DMS53 treated with DMSO at 0.1 percent for 48 hours (cell line): ENCODE data around the gene MAGI1.
"Not testable (repeated sequence)": the region's sequence is repeated elsewhere in the genome, so short reads cannot be mapped to it uniquely, and the experiment has no call there.

Source experiments
- DNase-seq: peaks from one replicate; lab custom pipeline; 2025; ENCODE audit not compliant: unreplicated experiment; lab: John Stamatoyannopoulos, UW

MAGI1 gene

DNA sequence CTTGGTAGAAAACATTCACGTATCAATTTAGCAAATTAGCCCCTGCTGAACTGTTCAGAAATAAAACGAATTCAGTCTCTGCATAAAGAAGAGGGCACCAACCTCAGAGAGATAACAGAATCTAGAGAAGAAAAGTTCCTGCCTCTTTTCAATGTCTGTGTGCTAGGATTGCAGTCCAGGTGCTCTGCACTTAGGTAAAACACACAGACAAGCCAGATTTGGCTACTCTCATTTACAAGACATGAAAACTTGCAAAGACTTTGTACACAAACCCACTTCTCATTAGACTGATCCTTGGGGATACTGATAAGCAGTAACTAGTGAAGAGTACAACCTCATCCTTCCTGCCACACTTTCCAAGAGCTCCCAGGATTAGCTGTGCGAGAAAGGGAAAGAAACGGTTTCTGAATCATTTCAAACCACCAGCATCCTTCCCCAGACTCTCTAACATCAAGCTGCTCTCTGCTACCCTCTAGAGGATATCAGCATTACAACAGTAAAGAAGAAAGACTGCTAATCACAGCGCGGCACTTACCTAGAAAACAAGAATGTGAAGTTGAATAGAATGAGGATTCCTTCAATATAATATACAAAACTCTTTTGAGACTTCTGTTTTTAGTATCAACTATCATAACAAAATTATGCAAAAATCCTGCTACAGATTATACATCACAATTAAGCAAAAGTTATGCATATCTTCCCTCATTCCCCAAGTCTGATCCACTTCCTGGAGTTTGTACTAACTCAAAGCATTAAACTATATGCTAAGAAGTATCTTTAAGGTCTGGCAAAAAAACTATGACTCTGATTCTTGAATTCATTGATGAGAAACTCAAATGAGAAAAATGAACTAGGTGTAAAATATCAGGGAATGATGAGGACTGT is 306.4 kb downstream of the MAGI1 start:
- DNase-seq, result peak; percentile 21

GRCh38 chr3:65730449-65730848 is 308.3 kb downstream of the MAGI1 start:
- no peak for DNase-seq

GRCh38 chr3:65729973-65730372 is 308.7 kb downstream of the MAGI1 start:
- DNase-seq, result no peak

GRCh38 chr3:65729555-65729954 is 309.2 kb downstream of the MAGI1 start:
- DNase-seq, result no peak

DNA sequence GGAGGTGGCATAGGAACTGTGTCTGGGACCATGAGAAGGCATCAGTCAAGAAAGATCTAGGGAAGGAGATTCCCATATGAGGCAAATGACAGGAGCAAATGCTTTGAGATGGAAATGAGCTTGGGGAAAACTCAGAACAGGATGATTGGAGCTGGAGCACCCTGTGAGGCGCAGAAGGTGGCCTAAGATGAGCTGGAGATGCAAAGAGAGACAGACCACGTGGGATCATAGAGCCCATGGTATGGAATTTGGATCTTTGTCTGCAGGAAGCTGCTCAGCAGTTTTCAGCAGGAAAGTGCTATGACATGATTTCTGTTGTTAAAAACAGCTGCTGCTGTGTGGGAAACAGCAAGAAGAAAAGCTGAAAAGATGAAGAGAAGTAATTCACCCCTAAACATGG is 310.6 kb downstream of the MAGI1 start:
- DNase-seq, result no peak

DNA sequence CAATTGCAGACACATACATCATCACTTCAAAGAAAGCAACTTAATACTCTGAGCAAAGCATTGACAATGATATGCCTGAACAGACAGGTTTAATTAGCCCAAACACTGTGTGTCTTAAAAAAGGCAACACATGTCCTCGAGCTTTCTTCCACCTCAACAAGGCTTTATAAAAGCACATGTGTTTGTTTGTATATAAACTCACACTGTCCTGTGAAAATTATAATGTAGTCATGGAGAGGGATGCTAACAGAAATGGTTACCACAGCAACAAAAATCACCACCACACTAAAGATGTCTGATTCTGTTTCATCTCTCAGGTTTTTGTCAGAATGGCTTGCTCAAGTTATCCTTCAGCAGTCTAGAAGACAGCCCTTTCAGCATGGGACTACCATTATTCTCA is 314.7 kb downstream of the MAGI1 start:
- no peak for DNase-seq

GRCh38 chr3:65723011-65723410 is 315.7 kb downstream of the MAGI1 start:
- DNase-seq, result no peak

- no peak for DNase-seq
Observed at GRCh38 chr3:65720989-65721737, 317.6 kb downstream of the MAGI1 start.

DNA sequence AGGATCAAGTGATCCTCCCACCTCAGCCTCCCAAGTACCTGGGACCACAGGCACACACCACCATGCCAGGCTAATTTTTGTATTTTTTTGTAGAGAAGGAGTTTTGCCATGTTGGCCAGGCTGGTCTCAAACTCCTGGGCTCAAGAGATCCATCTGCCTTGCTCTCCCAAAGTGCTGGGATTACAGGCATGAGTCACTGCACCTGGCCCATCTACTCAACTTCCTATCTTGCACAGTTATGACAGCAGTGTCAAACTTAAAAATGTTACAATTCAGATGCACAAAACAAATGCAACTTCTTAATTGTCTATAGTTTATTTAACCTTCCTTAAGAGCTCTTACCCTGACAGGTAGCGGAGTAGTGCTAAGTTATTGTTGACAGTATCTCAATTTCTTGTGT is 319.1 kb downstream of the MAGI1 start:
- not testable (repeated sequence) for DNase-seq

DNA sequence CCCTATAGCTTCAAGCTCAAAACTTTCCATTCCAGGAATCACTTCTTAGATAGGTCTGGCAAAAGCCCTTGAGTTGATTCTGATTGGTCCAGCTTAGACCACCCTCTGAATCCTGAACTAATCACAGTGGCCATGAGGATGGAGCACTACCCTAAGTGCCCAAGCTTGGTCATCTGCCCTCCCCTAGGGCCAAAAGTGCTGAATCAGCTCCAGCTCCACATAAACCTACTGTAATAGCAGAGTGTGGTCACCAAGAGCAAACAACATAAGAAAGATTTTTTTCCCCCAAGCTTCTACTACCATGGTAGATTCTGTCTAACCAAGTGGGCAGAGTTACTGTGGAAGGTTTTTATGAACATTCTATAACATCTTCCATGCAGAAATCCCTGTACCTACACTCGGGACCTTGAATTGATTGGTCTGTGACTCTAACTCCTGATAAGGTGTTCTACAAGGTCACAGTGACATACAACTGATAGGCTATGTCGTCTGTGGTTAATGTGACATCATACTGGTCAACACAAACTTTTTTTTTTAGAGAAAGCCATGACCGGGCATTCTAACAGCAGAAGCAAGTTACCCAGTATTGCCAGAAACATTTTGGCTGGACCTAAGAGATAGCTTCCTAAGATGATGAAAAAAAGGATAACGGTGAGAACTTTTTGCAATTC is 320.9 kb downstream of the MAGI1 start:
- DNase-seq, result no peak

GRCh38 chr3:65716071-65716751 is 322.5 kb downstream of the MAGI1 start:
- DNase-seq, result no peak

- DNase-seq, result no peak
Observed at GRCh38 chr3:65714134-65714533, 324.6 kb downstream of the MAGI1 start.

DNA sequence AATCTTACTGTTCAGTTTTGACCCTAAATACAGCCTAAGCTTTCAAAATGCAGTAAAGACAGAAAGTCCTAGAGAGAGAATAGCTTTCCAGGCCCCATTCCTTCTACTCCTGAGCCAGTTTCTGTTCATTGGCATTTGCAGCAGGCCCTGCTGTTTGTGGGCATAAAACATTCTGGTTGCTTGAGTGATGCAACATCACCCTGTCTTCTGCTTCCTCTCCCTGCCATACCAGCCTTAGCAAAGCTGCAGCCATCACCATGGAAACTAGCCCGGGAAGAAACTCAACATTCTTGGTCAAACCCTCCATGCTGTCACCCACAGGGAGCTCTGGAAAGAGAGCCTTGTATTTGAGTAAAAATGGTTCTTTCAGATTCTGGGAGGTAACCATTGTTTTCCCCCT is 325.7 kb downstream of the MAGI1 start:
- DNase-seq, result no peak

- DNase-seq, result no peak
Observed at GRCh38 chr3:65712140-65712539, 326.6 kb downstream of the MAGI1 start.

GRCh38 chr3:65706776-65707568 is 331.7 kb downstream of the MAGI1 start:
- DNase-seq, result no peak

GRCh38 chr3:65706301-65706700 is 332.4 kb downstream of the MAGI1 start:
- DNase-seq, result no peak

GRCh38 chr3:65703820-65704219 is 334.9 kb downstream of the MAGI1 start:
- no peak for DNase-seq

GRCh38 chr3:65703026-65703425 is 335.7 kb downstream of the MAGI1 start:
- DNase-seq, result no peak

DNA sequence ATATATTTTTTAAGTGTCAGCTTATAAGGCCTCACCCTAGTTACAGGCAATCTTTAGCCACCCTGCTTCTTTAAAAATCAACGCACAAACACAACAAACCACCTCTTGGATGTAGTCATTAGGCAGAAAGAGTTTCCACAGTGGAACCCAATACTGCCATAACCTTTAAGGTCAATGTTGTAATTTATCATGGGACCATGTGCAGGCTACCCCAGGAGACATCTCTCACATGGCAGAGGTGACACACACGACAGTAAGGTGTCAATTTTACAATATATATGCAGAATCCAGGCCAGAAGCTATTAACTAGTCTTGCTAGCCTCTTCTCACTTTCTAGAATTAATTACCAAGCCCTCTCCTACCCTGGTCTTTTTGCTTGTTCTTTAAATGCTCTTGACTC is 336.5 kb downstream of the MAGI1 start:
- DNase-seq, result no peak

- DNase-seq, result no peak
Observed at GRCh38 chr3:65701516-65701915, 337.2 kb downstream of the MAGI1 start.
